GM12801 (cell line): ENCODE data around the gene PPP2R3A.

Source experiments
- CTCF ChIP-seq: IDR thresholded peaks from one replicate; pipeline ENCODE4 v1.5.1; 2011; ENCODE audit warnings: control low read depth; ENCODE audit not compliant: insufficient read length; ENCODE audit errors: extremely low read depth

The PPP2R3A gene

GRCh38 chr3:135975536-135975935 is 10.0 kb downstream of the PPP2R3A start:
- no peak for TF ChIP-seq CTCF

DNA sequence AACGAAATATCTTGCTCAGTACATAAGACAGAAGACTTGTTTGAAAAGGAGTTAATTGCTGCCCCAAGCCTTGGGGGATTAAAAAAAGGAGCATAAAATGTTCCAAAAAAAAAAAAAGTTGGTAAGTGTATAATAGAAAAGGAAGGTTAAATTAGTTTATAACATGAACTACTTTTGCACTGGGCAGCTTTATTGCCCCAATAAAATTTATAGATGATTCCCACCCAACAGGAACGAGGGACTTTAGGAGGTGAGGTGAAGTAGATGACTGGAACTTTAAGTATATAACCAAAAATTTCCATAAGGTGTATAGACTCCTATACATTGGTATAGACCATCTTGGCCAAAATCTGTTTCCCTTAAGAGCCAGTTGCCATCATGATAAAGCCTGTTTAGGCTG is 14.8 kb downstream of the PPP2R3A start:
- no peak for TF ChIP-seq CTCF

GRCh38 chr3:135981701-135982403 is 16.3 kb downstream of the PPP2R3A start:
- no peak for TF ChIP-seq CTCF

GRCh38 chr3:135982404-135982761 is 16.9 kb downstream of the PPP2R3A start:
- no peak for TF ChIP-seq CTCF

- TF ChIP-seq CTCF: no peak
Observed at GRCh38 chr3:135982922-135983581, 17.5 kb downstream of the PPP2R3A start.

DNA sequence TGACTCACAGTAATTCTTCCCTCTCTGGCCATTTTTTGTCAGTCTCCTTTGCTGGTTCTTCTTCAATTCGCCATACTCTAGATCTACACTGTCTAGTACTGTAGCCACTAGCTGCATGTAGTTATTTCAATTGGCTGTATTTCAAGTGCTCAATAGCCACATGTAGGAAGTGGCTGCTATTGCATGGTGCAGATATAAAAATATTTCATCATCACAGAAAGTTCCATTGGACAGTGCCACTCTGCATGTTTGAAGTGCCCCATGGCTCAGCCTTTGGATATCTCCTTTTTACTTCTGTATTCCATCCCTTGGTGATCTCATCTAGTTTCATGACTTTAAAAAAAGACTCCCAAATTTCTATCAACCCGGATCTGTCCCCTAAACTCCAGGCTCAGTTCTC is 22.1 kb downstream of the PPP2R3A start:
- TF ChIP-seq CTCF: no peak

DNA sequence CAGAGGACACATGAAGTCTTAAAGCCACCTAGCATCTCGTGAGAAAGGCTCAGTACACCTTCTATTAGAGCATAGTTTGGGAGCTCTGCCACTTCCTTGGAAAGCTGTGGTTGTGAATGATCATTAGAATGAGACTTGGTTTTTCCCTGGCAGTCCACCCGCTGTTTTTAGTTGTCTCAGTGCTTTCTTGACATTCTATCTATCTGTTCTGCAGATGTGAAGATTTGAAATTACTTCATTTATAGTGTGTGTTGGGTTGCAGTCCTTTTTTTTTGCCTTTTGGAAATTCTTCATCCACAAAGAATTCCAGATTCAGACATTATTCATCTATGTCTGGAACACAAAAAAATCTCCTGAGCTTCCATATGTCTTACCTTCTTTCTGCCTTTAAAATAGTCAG is 23.7 kb downstream of the PPP2R3A start:
- no peak for TF ChIP-seq CTCF
